A673 (cell line): ENCODE data around the gene TTC39B. TPM values are rescaled to one million over a fixed set of nuclear protein-coding genes. Genes with fewer than 3 reads are reported as not detected.
A peak's percentile ranks its signal among the peaks of the same experiment; 100 is the strongest.

ENCODE experiments used
- BruUV-seq: library from RNA; stranded (reverse); fragments of 400-500 nt; replicated peaks from 2 replicates; lab custom pipeline; 2021; lab: Mats Ljungman, UMichigan
- CTCF ChIA-PET: fragments of 300-600 bp; sonication (Branson Sonifier 250); formaldehyde crosslinking; loops from one replicate; lab custom pipeline; 2022; ENCODE audit warnings: antibody characterized with exemption; lab: Charles Lee
- POLR2A ChIA-PET: fragments of 300-600 bp; sonication (Branson Sonifier 250); formaldehyde crosslinking; loops from one replicate; lab custom pipeline; 2022; ENCODE audit warnings: antibody characterized with exemption; ENCODE audit not compliant: low non-redundant PET; lab: Charles Lee
- DNase-seq: peaks from one replicate; pipeline ENCODE4 v3.0.0-alpha.2; 2015; ENCODE audit warnings: low spot score
- H3K27ac ChIP-seq: fragments of 200-600 bp; sonication (generic); 2 replicates; pipeline ENCODE4 v1.5.1; 2016; ENCODE audit warnings: mixed run types, low read depth, mild to moderate bottlenecking, mixed read lengths, antibody characterized with exemption, low read length; ENCODE audit not compliant: poor library complexity, severe bottlenecking
- H3K27me3 ChIP-seq: fragments of 200-600 bp; sonication (generic); replicated peaks from 2 replicates; pipeline ENCODE4 v1.6.1; 2017; ENCODE audit warnings: mixed run types, low read depth, mild to moderate bottlenecking, mixed read lengths, antibody characterized with exemption, low read length; ENCODE audit not compliant: insufficient read depth, poor library complexity
- H3K36me3 ChIP-seq: fragments of 200-600 bp; sonication (generic); 2 replicates; pipeline ENCODE4 v1.6.1; 2016; ENCODE audit warnings: mixed run types, mild to moderate bottlenecking, mixed read lengths, antibody characterized with exemption, low read length; ENCODE audit not compliant: insufficient read depth, poor library complexity, severe bottlenecking
- H3K4me1 ChIP-seq: fragments of 200-600 bp; sonication (generic); 2 replicates; pipeline ENCODE4 v1.6.1; 2017; ENCODE audit warnings: mixed run types, mild to moderate bottlenecking, mixed read lengths, antibody characterized with exemption, low read length; ENCODE audit not compliant: insufficient read depth, poor library complexity, severe bottlenecking
- H3K4me3 ChIP-seq: fragments of 200-600 bp; sonication (generic); 2 replicates; pipeline ENCODE4 v1.5.1; 2016; ENCODE audit warnings: low read depth, mixed run types, mild to moderate bottlenecking, mixed read lengths, low read length; ENCODE audit not compliant: poor library complexity, severe bottlenecking
- H3K9me3 ChIP-seq: fragments of 200-600 bp; sonication (generic); 2 replicates; pipeline ENCODE4 v1.6.1; 2016; ENCODE audit warnings: mixed run types, low read depth, mild to moderate bottlenecking, mixed read lengths, antibody characterized with exemption, low read length; ENCODE audit not compliant: poor library complexity, severe bottlenecking
- CTCF ChIP-seq: fragments of 300-800, 200-600 bp; sonication (generic); conservative IDR thresholded peaks from 2 replicates; pipeline ENCODE4 v1.5.1; 2017; ENCODE audit warnings: low read depth, mild to moderate bottlenecking, antibody characterized with exemption, low read length, moderate library complexity, mixed read lengths
- EZH2 ChIP-seq: fragments of 200-600 bp; sonication (generic); IDR thresholded peaks from 2 replicates; pipeline ENCODE4 v1.6.1; 2017; ENCODE audit warnings: borderline replicate concordance, low read depth, mild to moderate bottlenecking, mixed read lengths, antibody characterized with exemption, low read length; ENCODE audit not compliant: poor library complexity, severe bottlenecking
- intact Hi-C: fragments of 100-400 bp; cut with micrococcal nuclease; formaldehyde crosslinking; loops from one replicate; pipeline ENCODE4 v1.10.0; 2022; ENCODE audit not compliant: unreplicated experiment
- total RNA-seq: library from RNA; stranded (reverse); gene quantifications from 2 replicates; pipeline ENCODE4 v1.2.3, GENCODE V29; 2021

TTC39B gene
- total RNA-seq, 1 experiment from 2014 or later = 0.52 TPM

DNA sequence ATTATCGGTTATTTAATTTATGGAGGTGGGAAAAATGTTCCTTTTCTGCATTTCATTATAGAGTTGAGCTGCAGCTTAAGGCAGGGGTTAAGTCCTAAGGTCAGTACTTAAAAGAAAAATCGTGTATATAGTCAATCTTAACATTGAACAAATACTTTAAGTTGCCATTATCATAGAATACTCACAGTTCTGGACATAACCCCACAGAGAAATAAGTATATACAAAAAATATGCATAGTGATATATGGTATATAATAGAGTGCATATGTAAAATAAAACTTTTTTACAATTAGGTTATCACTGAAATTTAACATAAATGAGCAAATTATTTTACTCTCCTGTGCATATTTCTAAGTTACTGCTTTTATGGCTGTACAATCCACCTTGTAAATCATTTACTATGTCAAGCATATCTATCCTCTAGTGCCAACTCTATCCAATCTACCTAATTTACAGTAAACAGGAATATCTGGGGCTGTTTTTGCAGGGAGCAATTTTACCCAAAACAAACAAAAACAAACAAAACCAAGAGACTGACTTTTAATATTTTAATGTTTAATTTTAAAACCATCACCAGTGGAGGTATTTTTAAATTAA lies 28.8 kb downstream of the TTC39B start:
- Histone ChIP-seq H3K4me3 (no peak overlapping the region), H3K9me3 (no peaks in the 10 kb centered on the region), H3K27me3 (no peaks in the 10 kb centered on the region), H3K4me1 (no peaks in the 10 kb centered on the region), H3K36me3 (no peaks in the 10 kb centered on the region), H3K27ac (no peak overlapping the region)
- DNase-seq = no peak
- TF ChIP-seq CTCF (no peak; the same call in 1 of the 2 replicates), EZH2 (no peak)
- intact Hi-C loops = loop anchor here (5.0 to 10.0 kb wide), 2 partner anchors 147 to 329 kb away; partner anchors contain the start of gene SNAPC3
- CTCF ChIA-PET = no interaction called here
- POLR2A ChIA-PET = no interaction called here
- BruUV-seq = no TSS peak

GRCh38 chr9:15277400-15278090 lies 29.5 kb downstream of the TTC39B start:
- CTCF ChIA-PET = no interaction called here
- POLR2A ChIA-PET = no interaction called here
- H3K36me3 ChIP-seq = no peaks in the 10 kb centered on the region
- BruUV-seq = no TSS peak
- H3K4me1 ChIP-seq = no peaks in the 10 kb centered on the region
- no peaks in the 10 kb centered on the region for H3K27me3 ChIP-seq
- intact Hi-C loops = loop anchor here (5.0 to 10.0 kb wide), 2 partner anchors 147 to 330 kb away; partner anchors contain the start of gene SNAPC3
- H3K27ac ChIP-seq = no peak overlapping the region
- peak; percentile 12 for DNase-seq
- no peak for TF ChIP-seq EZH2
- TF ChIP-seq CTCF = peak; percentile 47; the same call in 1 of the 2 replicates
- no peaks in the 10 kb centered on the region for H3K9me3 ChIP-seq
- H3K4me3 ChIP-seq = no peak overlapping the region

- Histone ChIP-seq H3K9me3 (no peaks in the 10 kb centered on the region), H3K4me1 (no peaks in the 10 kb centered on the region), H3K36me3 (no peaks in the 10 kb centered on the region), H3K27me3 (no peaks in the 10 kb centered on the region), H3K4me3 (no peak overlapping the region), H3K27ac (no peak overlapping the region)
- TF ChIP-seq CTCF (no peak), EZH2 (no peak)
- DNase-seq = no peak
- POLR2A ChIA-PET = no interaction called here
- intact Hi-C loops = loop anchor here (5.0 to 10.0 kb wide), 2 partner anchors 148 to 331 kb away; partner anchors contain the start of gene SNAPC3
- no TSS peak for BruUV-seq
- CTCF ChIA-PET = no interaction called here
Measured at GRCh38 chr9:15276328-15276938, 30.6 kb downstream of the TTC39B start.
